NCI-H345 treated with DMSO at 0.1 percent for 48 hours (cell line): Measurements from ENCODE around the gene IRX4.
"Not testable (repeated sequence)": the region's sequence is repeated elsewhere in the genome, so short reads cannot be mapped to it uniquely, and the experiment has no call there.

ENCODE experiments used
- DNase-seq: peaks from one replicate; lab custom pipeline; 2025; ENCODE audit not compliant: unreplicated experiment; lab: John Stamatoyannopoulos, UW

Gene IRX4

DNA sequence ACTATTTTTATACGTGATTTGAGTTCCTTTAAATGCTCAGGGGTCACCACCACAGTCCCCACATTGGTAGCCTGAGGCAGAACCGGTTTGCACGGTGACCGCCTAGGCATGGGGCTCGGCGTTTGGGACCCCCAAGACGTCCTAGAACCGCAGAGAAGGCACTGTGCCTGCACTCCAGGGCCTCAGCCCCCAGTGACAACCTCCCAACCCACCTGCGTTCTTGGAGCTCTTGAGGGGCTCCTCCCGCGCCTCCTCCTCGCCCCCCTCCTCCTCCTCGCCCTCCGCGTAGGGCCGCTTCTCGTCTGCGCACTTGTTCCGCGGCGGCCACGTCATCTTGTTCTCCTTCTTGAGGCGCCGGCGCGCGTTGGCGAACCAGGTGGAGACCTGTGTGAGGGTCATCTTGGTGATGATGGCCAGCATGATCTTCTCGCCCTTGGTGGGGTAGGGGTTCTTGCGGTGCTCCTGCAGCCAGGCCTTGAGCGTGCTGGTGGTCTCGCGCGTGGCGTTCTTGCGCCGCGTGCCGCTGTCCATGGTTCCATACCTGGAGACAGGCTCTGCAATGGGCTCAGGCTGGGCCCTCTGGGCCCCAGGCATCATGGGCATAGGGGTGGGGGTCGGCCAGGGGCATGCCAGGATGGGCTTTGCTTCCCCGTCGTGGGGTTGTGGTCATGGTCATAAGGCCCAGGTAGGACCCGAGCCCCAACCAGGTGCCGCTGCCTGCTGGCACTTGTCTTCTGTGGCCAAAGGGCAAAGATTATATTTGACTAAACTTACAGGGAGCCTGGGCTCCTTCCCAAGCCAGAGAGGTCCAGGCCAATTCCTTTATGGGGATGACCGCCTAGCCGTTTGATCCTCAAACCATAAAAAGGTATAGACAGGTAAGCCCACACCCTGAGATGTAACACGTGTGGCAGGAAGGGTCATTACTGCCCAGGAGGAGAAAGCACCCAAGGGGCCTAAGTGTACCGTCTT, 3.1 kb downstream of the IRX4 start:
- DNase-seq = no peak

DNA sequence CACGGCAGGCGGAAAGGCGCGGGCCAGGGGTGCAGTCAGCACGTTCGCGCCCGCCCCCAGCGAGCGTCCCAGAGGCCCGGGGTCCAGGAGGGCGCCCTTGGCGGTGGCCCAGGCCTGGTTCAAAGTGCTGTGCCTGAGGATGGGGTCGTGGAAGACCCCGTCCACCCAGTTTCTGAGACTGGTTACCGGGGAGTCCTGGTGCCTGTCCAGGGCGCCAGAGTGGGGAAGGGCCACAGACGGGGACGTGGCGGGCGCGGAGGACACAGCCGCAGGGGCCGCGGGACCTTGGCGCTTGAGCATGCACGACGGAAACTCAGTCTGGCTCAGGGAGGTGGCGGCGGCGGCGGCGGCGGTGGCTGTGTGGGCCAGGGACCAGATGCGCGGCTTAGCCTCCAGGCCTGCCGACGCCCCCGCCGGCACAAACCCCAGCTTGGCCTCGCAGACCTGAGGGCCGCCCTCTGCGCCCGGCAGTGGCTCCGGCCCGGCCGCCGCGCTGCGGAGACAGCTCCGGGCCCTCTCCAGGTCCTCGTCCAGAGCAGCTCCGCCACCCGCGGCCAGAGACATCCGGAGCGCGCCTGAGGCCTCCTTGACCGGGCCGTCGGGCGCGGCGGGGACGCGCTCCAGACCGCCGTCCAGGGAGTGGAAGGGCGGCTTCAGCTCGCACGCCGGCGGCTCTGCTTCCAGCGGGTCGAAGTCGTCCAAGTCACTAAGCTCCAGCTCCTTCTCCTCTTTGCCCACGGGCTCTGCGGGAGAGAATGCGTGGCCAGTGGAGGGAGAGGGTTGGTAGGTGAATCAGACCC, 4.5 kb downstream of the IRX4 start:
- no peak for DNase-seq

DNA sequence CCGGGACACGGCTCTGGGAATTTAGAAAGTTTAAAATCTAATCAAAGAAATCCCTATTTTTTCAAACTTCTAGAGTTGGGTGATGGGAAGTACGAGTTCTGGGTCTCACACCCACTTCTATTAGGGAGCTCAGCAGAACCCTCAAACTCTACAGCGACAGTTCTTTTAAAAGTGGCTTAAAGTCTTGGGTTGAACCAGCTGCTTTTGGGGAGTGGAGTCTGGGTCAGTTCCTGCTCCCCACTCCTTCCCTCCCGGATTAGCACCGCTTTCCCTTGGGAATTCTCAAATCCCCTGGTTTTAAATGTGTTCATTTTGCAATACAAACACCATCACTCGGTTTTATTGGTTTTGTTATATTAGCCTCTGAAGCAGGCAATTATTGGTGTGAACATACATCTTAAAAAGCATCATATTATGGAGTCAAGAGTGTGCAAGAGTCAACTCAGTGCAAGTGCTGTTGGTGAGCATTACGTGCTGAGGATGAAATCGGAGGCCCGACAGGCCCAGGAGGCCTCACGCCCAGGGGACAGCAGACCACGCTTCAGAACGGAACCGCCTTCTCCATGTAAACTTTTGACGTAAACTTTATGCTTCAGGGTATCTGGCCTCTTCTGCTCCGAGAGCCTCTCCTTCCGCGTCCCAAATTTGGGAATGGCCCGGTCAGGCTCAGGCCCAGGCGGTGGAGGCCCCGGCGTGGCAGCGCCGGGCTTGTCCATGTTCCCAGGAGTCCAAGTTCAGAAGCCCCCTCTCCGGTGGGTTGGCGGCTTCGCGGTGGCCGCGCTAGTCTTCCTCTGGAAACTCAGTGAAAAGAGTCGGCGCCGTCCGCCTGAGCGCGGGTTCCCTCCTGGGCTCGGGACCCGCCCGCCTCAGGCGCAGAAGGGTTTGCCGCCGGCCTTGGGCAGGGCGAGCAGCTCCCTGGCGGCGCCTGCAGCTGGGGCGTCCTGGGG, 5.3 kb downstream of the IRX4 start:
- no peak for DNase-seq

DNA sequence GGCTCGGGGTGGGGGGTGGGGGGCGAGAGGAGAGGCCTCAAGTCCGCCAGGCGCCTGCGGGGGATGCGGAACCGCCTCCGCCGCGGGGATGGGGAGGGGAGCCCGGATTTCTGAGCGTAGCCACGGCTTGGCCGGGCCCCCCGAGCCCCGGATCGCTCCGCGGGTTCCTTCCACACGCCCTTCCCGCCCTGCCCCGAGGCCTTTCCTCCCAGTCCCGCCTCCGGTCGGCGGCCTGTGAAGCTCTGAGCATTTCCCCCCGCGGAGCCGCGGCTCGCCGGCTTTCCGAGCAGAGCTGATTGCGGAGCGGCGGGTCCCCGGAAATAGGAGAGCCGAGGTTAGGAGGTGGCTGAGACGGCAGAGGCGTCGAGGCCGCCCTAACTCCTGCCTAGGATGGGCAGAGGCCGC, 6.1 kb downstream of the IRX4 start:
- DNase-seq = no peak

DNA sequence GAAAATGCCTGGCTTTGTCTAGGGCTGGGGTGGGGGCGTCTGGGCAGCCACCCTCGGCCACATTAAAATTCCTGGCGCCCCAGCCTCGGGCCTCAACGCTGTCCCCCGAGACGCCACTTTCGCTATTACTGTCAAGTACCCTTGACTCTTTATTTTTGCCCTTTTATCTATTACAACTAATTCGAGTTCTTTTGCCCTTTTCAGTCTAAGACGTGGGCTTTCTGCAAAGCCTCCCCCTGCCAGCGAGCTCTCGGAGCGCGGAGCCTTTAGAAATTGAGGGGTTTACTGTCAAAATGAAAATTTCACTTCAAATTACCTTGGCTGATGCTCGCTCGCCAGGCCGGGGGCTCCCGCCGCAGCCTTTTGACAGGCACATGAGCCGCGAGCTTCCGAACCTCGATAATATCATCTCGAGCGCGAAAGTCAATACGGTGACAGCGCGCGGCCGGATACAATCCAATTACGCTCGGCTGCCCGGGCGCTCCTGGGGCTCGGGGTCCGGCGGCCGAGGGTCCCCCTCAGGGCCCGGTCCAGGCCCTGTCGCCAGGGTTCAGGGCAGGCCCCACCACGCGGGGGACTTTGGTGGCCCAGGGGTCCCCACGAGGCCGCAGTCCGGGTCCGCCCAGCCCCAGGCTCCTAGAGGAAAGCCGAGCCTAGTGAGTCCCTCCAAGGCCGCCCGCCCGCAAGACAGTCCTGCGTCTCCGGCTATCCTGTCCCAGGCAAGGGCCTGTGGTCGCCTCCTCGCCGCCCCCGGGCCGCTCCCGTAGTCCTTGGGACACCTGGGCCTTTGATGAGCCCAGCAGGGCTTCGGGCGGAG, 6.7 kb downstream of the IRX4 start:
- no peak for DNase-seq

DNA sequence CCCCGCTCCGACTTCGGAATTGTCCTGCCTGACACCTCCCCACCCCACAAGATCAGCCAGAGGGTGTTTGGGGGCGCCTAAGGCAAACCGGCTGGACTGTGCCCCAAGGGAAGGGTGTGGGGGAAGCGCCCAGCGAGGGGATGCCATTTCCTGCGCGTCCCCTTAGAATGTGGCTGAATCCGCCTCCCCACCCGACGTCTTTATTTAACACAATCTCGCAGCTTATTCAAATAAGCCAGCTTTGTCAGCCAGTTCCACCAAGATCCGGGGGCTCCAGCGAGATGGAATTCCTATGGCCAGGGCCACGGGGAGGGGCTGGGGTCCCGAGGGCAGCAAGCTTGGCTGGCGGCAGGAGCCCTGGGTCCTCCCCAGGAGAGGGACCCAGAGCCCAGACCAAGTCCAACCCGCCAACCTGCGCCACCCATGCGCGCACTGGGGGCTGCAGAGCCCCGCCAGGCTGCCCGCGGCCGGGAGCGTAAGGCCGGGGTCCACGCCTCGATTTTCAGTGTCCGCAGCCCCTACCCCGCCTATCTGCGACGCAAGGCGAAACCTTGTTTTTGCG, 7.4 kb downstream of the IRX4 start:
- no peak for DNase-seq

DNA sequence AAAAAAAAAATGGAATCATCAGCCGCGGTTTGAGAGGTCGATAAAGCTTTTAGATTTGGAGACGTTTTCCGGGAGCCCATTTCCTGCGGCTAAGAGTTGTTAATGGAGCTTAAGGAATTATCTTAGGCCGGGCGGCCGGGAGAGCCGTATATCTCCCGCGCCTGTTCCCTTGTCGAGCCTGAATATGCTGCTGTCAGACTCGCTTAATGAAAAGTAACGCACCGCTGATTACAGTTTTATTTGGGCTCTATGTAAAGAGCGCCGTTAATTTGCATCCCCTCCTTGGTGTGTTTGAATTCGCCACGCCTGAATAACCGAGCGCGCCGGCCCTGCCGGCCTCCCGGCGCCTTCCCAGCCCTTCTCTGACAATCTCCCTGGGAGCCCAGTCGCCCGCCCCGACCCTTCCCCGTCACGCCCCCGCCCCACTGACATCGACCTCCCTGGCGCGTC, 7.9 kb downstream of the IRX4 start:
- DNase-seq = no peak

DNA sequence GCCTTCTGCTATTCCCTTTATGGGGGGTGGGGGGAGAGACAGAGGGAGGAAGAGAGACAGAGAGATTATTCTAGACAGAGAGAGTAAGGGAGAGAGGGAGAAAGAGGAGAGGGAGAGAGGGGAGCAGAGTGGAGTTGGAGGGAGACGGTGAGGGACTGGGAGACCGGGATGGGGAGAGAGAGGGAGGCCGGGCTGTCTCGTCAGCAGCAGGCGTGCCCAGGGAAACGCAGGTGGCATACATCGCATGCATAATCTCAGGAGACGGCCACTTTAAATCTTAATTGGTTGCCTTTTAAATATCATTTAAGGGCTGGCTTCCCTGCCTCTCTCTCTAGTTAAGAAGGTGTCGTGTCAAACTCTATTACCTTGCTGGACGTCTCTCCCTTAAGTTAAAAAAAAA, 8.4 kb downstream of the IRX4 start:
- no peak for DNase-seq

DNA sequence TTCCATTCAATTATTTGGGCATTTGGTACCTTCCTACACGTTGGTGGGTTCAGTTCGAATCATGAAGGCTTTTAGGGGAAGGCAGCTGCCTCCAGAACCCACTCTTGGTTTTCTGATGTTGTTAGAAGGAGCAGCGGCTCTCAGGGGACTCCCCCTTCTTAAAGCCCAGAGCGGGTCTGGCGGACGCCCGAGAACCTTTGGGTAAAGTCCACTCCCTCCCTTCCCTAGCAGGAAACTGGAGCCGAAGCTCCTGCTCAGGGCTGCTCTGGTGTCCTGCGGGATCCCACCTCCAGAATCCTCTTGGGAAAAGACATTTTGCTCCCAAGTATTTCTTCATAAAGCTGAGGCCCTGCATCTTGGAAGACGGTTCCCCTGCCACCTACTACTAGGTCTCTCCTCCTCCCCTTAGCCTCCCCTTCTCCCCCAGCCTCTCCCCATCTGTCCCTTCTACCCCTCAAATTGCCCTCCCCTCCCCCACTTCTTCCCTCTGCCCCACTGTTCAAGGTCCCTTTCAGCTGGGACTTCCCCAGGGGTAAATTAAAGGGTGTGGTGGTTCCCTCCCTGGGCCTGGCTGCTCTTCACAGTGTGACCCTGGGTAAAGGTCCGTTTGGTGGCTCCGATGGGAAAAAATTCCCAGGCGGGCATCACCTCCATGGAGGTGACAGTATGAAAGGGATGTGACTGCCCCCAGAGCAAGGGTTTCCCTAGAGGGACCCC, 9.3 kb downstream of the IRX4 start:
- DNase-seq = no peak

DNA sequence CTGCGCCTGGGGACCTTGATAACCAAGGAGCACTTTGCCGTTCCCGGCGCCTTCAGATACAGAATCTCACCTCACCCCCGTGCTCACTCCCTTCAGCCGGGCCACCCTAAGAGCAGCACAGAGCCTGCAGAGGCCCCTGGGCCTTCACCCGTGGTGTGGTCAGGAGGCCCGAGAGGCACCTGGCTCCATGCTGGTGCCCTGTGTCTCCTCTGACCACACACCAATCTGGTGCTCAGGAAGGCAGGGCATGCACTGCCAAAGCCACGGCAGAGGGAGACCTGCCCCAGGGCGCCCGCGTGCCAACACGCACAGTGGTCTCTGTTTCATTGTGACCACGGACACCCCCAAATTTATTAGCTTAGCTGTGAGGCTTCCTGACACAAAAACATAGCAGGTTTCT, 11.3 kb downstream of the IRX4 start:
- DNase-seq = no peak

DNA sequence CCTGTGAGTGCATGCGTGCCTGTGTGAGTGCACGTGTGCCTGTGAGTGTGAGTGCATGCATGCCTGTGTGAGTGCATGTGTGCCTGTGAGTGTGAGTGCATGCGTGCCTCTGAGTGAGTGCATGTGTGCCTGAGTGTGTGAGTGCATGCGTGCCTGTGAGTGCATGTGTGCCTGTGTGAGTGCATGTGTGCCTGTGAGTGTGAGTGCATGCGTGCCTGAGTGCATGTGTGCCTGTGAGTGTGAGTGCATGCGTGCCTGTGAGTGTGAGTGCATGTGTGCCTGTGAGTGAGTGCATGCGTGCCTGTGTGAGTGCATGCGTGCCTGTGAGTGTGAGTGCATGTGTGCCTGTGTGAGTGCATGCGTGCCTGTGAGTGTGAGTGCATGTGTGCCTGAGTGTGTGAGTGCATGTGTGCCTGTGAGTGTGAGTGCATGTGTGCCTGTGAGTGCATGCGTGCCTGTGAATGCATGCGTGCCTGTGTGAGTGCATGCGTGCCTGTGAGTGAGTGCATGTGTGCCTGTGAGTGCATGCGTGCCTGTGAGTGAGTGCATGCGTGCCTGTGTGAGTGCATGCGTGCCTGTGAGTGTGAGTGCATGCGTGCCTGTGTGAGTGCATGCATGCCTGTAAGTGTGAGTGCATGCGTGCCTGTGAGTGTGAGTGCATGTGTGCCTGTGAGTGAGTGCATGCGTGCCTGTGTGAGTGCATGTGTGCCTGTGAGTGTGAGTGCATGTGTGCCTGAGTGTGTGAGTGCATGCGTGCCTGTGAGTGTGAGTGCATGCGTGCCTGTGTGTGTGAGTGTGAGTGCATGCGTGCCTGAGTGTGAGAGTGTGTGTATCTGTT, 12.1 kb downstream of the IRX4 start:
- not testable (repeated sequence) for DNase-seq

DNA sequence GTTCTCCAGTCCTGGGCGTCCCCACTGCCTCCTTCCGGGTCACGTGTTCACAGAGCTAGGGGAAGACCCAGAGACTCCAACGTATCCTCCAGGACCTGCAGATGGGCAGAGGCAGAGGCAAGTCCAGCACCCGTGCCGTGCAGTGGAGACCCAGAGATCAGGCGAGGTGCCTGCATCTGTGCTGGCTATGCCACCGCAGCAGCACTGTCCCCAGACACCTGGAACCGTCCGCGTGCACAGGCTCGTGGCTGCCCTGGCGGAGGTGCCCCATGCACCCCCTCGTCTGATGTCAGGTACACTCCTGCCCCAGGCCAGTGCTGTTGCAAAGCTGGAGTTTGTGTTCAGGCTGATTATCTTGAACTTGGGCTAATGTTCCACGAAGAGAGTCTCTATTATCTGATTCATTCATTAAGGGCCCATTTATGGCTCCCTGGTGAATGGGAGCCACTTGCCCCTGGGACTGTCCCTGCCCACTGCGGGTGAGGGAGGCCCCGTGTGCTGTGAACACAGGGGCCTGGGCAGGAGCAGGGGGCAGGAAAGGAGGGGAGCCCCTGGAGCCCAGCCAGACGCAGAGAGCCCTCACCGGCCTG, 13.7 kb downstream of the IRX4 start:
- no peak for DNase-seq

DNA sequence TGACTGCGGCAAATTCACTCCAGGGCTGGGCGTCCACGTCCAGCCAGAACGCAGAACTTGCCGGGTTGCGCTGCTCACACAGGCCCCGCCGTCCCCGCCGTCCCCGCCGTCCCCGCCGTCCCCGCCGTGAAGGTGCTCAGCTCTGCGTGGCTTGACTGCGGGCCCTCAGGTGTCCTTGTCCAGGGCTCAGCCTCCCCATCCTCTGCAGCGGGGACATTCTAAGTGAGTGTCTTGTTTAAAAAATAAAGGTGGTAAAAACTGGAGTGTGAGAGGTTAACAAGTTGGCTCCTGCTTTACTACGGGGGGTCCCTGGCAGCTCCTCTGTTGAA, 14.9 kb downstream of the IRX4 start:
- DNase-seq = no peak

DNA sequence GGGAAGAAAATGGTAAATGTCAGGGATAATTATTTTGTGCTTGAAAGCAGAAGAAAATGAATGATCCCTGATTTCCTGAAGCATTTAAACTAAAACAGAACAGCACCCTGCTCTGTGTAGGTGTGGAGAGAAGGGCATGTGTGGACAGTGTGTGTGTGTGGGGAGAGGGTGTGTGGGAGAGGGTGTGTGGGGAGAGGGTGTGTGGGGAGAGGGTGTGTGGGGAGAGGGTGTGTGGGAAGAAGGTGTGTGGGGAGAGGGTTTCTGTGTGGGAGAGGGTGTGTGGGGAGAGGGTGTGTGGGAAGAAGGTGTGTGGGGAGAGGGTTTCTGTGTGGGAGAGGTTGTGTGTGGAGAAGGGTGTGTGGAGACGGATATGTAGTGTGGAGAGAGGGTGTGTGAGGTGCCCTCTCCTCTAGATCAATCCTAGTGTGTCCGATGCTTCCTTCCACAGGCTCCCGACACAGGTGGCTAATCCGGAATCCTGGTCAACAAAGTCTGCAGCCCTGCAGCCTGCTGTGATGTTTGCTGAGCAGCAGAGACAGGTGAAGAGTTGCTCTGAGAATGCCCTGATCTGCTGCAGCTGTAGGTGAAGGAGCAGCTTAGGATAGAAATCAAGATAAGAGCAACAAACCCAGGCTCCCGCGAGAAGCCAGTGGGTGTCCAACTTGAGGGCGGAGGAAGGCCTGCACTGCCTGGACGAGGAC, 15.5 kb downstream of the IRX4 start:
- no peak for DNase-seq

DNA sequence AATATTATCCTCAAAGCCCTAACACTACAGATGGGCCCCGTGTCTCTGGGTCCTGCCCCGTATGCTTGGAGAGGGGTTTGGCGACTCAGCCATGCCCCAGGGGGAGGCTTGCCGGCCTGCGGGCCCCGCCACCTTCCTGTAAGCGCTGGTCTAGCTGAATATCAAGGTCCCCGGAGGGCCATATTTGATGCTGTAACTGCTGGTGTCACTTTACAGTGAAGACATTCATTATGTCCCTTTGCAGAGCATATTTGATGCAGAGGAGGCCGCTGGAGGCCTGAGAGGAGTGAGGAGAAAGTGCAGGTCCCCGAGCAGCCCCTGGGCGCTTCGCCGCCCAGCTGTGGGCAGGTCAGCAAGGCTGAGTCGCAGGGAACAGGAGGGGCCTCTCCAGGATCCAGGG, 16.8 kb downstream of the IRX4 start:
- no peak for DNase-seq

DNA sequence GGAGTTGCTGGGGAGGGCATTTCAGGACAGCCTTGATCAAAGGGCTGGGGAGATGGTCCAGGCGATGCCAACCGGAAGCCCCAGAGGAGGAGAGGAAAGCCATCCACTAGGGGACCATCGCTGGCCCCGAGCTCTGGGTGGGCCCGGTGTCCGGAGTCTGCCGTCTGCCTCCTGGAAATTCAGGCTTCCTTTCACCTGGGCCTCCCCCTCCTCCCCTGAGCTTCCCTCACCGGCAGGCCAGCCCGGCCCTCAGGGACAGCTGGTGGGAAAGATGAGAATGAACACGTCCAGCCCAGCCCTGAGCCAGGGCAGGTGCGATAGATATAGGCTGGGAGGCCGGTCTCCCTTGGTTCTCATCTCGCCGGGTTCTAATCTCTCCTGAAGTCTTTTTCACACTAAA, 17.2 kb downstream of the IRX4 start:
- no peak for DNase-seq

DNA sequence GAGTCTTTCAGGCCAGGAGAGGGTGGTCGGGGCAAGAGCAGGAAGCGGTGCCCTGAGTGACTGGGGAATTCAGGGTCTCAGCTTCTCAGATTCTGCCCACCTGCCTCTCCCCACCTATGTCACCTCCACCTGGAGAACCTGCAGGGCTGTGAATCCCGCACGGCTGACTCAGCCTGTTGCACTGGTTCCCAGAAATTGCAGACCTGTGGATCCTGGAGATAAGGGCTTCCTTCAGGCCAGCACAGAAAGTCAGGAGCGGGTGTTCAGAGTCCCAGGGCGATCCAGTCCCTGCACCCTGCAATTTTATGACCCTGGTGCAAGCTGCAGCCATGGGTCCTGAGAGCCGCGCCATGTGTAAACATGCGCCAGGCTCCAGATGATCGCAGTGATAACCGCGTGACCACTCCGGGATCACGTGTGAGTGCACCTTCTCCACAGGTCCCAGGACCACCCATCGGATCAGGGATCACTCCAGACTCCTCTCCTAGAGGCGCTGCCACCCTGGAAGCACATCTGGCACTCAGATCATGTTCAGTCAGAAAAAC, 17.8 kb downstream of the IRX4 start:
- no peak for DNase-seq
